Measurements from ENCODE around the gene MBTPS1.

MBTPS1 gene

GRCh38 chr16:84029297-84030047 lies 87.3 kb downstream of the MBTPS1 start:
- TF ChIP-seq ESRRG (CRISPR knock-in tag; IDR thresholded peaks at IDR 0.05) (no peak), CSDC2 (CRISPR knock-in tag; IDR thresholded peaks at IDR 0.05) (no peak), TCF4 (CRISPR knock-in tag; IDR thresholded peaks at IDR 0.05; ENCODE audit: borderline replicate concordance) (no peak), PPARA (CRISPR knock-in tag; IDR thresholded peaks at IDR 0.05; ENCODE audit: borderline replicate concordance) (no peak), ZNF565 (CRISPR knock-in tag; conservative IDR thresholded peaks at IDR 0.05; ENCODE audit: low read depth) (no peak), ZC3H10 (CRISPR knock-in tag; IDR thresholded peaks at IDR 0.05) (no peak)
- TF ChIP-seq, protein P1, sequence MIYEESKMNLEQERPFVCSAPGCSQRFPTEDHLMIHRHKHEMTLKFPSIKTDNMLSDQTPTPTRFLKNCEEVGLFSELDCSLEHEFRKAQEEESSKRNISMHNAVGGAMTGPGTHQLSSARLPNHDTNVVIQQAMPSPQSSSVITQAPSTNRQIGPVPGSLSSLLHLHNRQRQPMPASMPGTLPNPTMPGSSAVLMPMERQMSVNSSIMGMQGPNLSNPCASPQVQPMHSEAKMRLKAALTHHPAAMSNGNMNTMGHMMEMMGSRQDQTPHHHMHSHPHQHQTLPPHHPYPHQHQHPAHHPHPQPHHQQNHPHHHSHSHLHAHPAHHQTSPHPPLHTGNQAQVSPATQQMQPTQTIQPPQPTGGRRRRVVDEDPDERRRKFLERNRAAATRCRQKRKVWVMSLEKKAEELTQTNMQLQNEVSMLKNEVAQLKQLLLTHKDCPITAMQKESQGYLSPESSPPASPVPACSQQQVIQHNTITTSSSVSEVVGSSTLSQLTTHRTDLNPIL (CRISPR knock-in tag; IDR thresholded peaks at IDR 0.05; ENCODE audit: low read depth) = no peak
- no peak for ATAC-seq

DNA sequence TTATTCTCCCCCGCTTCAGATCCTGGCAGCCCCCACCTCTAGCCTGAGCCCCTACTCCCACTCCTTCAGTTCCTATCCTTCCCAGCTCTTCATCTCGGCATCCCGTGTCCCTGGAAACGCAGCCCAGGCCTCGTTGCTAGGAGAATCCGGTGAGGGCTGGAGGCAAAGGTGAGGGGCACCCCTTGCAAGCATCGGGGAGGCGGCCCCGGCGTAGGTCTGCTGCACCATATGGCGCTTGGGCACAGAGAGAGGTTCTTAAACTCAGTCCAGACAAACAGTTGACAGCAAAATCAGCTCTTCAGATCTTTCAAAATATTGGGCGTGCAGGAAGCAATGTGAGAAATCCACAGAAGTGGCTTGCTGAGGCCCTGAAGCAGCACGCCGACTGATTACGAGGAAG lies 89.1 kb downstream of the MBTPS1 start:
- no peak for ATAC-seq
- TF ChIP-seq GLIS3 (CRISPR knock-in tag; IDR thresholded peaks at IDR 0.05) = no peak
- no peak for TF ChIP-seq TOX (CRISPR knock-in tag; IDR thresholded peaks at IDR 0.05; ENCODE audit: borderline replicate concordance)
- no peak for TF ChIP-seq ZFP3 (CRISPR knock-in tag; IDR thresholded peaks at IDR 0.05)
- TF ChIP-seq PPARA (CRISPR knock-in tag; IDR thresholded peaks at IDR 0.05; ENCODE audit: borderline replicate concordance) = no peak
- TF ChIP-seq, protein P1 (CRISPR knock-in tag; IDR thresholded peaks at IDR 0.05; ENCODE audit: low read depth) = no peak
- no peak for TF ChIP-seq ZC3H10 (CRISPR knock-in tag; IDR thresholded peaks at IDR 0.05)
- no peak for TF ChIP-seq RARB (CRISPR knock-in tag; IDR thresholded peaks at IDR 0.05)
- TF ChIP-seq, protein P2, sequence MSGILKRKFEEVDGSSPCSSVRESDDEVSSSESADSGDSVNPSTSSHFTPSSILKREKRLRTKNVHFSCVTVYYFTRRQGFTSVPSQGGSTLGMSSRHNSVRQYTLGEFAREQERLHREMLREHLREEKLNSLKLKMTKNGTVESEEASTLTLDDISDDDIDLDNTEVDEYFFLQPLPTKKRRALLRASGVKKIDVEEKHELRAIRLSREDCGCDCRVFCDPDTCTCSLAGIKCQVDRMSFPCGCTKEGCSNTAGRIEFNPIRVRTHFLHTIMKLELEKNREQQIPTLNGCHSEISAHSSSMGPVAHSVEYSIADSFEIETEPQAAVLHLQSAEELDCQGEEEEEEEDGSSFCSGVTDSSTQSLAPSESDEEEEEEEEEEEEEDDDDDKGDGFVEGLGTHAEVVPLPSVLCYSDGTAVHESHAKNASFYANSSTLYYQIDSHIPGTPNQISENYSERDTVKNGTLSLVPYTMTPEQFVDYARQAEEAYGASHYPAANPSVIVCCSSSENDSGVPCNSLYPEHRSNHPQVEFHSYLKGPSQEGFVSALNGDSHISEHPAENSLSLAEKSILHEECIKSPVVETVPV (CRISPR knock-in tag; IDR thresholded peaks at IDR 0.05) = no peak

DNA sequence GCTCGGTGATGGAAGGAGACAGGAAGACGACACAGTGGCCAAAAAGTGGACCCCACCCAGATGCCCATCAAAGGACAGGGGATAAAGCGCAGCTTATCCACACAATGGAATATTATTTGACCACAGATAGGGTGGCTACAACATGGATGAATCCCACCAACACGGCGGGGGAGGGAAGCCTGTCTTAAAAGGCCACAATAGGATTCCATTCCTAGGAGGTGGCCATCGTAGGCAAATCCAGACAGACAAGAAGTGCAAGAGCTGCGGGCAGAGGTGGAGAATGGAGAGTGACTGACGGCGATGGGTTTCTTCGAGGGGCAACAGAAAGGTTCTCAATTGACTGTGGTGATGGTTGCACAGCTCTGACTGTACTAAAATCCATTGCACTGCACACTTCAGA lies 90.1 kb downstream of the MBTPS1 start:
- TF ChIP-seq, protein P1 (CRISPR knock-in tag; IDR thresholded peaks at IDR 0.05; ENCODE audit: low read depth) = no peak
- TF ChIP-seq TSHZ2 (CRISPR knock-in tag; IDR thresholded peaks at IDR 0.05) = no peak
- no peak for TF ChIP-seq PPARA (CRISPR knock-in tag; IDR thresholded peaks at IDR 0.05; ENCODE audit: borderline replicate concordance)
- TF ChIP-seq SNAI2 (CRISPR knock-in tag; IDR thresholded peaks at IDR 0.05) = no peak
- no peak for TF ChIP-seq ZC3H10 (CRISPR knock-in tag; IDR thresholded peaks at IDR 0.05)
- TF ChIP-seq, protein P3, sequence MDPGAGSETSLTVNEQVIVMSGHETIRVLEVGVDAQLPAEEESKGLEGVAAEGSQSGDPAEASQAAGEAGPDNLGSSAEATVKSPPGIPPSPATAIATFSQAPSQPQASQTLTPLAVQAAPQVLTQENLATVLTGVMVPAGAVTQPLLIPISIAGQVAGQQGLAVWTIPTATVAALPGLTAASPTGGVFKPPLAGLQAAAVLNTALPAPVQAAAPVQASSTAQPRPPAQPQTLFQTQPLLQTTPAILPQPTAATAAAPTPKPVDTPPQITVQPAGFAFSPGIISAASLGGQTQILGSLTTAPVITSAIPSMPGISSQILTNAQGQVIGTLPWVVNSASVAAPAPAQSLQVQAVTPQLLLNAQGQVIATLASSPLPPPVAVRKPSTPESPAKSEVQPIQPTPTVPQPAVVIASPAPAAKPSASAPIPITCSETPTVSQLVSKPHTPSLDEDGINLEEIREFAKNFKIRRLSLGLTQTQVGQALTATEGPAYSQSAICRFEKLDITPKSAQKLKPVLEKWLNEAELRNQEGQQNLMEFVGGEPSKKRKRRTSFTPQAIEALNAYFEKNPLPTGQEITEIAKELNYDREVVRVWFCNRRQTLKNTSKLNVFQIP (CRISPR knock-in tag; IDR thresholded peaks at IDR 0.05; ENCODE audit: borderline replicate concordance, low read depth) = no peak
- TF ChIP-seq TCF4 (CRISPR knock-in tag; IDR thresholded peaks at IDR 0.05; ENCODE audit: borderline replicate concordance) = no peak
- TF ChIP-seq ZFP30 (CRISPR knock-in tag; IDR thresholded peaks at IDR 0.05) = no peak
- no peak for TF ChIP-seq BACH2 (CRISPR knock-in tag; IDR thresholded peaks at IDR 0.05; ENCODE audit: borderline replicate concordance)
- TF ChIP-seq OSR1 (CRISPR knock-in tag; IDR thresholded peaks at IDR 0.05) = no peak
- TF ChIP-seq TOX (CRISPR knock-in tag; IDR thresholded peaks at IDR 0.05; ENCODE audit: borderline replicate concordance) = no peak
- ATAC-seq = no peak
